ENCODE measurements around the gene GABRG3. TPM values are rescaled to one million over a fixed set of nuclear protein-coding genes. Genes with fewer than 3 reads are reported as not detected.

The GABRG3 gene
- total and polyA plus RNA-seq, 2 of the 4 experiments (the other 2 are of a cell fraction) = not detected

DNA sequence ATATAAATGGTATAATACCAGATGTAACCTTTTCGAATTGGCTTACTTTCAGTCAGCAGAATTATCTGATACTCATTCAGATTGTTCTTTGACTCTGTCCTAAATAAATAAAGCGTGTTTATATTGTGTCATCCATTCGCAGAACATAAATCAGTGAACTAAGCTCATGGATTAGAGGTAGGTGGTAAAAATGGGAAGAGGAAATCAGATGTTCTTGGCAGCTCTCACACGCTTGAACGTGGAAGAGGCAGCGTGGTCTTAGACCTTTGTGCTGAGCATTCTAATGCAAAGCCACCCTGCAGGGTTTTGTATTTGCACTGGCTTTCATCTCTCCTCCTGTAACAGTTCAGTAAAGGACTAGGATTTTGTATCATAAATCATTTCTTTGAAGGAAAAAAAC, 441.4 kb downstream of the GABRG3 start:
- H2BK15ac ChIP-seq (ENCODE audit: low read depth, low read length) = no peak overlapping the region
- H3K9me3 ChIP-seq (ENCODE audit: control insufficient read depth, insufficient read depth, low read length) = peaks cover 15% of the 10 kb centered on the region; the same call in 1 of the 2 replicates
- DNase-seq = no peak
- intact Hi-C loops (cut with micrococcal nuclease) = no loop called here
- ATAC-seq (ENCODE audit: low read depth) = no peak
- H3K9ac ChIP-seq (ENCODE audit: low read depth, low read length) = no peak overlapping the region
- no peak overlapping the region for H3K18ac ChIP-seq (ENCODE audit: low read depth, low read length)
- no peak overlapping the region for H2BK5ac ChIP-seq (ENCODE audit: low read depth, low read length, poor library complexity, severe bottlenecking)
- H2BK20ac ChIP-seq (ENCODE audit: low read depth, low read length) = no peak overlapping the region
- no peak overlapping the region for H2AK5ac ChIP-seq (ENCODE audit: low read depth, low read length)
- H3K56ac ChIP-seq (ENCODE audit: extremely low read depth, insufficient read depth, low read length) = no peak overlapping the region
- CTCF ChIA-PET = no interaction called here
- TF ChIP-seq MXI1 (IDR thresholded peaks at IDR 0.05; ENCODE audit: borderline replicate concordance, low read depth, low read length) (no peak), FOS (IDR thresholded peaks at IDR 0.05; ENCODE audit: low read depth, low read length) (no peak), NFE2L2 (IDR thresholded peaks at IDR 0.05; ENCODE audit: low read depth, low read length) (no peak), SMC3 (IDR thresholded peaks at IDR 0.05; ENCODE audit: low read depth, low read length) (no peak), RFX5 (IDR thresholded peaks at IDR 0.05; ENCODE audit: low read depth, low read length) (no peak), RAD21 (IDR thresholded peaks at IDR 0.05; ENCODE audit: low read length) (no peak), POLR2A (IDR thresholded peaks at IDR 0.05; ENCODE audit: low read depth, low read length) (no peak), MAZ (IDR thresholded peaks at IDR 0.05; ENCODE audit: borderline replicate concordance, low read depth, low read length) (no peak), MAFK (IDR thresholded peaks at IDR 0.05; ENCODE audit: low read depth, low read length) (no peak), CHD1 (IDR thresholded peaks at IDR 0.05; ENCODE audit: low read depth, low read length) (no peak), CEBPB (IDR thresholded peaks at IDR 0.05; ENCODE audit: low read depth, low read length) (no peak), BHLHE40 (IDR thresholded peaks at IDR 0.05; ENCODE audit: low read depth, low read length) (no peak)
- TF ChIP-seq, protein P1, sequence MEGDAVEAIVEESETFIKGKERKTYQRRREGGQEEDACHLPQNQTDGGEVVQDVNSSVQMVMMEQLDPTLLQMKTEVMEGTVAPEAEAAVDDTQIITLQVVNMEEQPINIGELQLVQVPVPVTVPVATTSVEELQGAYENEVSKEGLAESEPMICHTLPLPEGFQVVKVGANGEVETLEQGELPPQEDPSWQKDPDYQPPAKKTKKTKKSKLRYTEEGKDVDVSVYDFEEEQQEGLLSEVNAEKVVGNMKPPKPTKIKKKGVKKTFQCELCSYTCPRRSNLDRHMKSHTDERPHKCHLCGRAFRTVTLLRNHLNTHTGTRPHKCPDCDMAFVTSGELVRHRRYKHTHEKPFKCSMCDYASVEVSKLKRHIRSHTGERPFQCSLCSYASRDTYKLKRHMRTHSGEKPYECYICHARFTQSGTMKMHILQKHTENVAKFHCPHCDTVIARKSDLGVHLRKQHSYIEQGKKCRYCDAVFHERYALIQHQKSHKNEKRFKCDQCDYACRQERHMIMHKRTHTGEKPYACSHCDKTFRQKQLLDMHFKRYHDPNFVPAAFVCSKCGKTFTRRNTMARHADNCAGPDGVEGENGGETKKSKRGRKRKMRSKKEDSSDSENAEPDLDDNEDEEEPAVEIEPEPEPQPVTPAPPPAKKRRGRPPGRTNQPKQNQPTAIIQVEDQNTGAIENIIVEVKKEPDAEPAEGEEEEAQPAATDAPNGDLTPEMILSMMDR (conservative IDR thresholded peaks at IDR 0.05; ENCODE audit: low read depth, low read length) = no peak
- TF ChIP-seq, protein P2, sequence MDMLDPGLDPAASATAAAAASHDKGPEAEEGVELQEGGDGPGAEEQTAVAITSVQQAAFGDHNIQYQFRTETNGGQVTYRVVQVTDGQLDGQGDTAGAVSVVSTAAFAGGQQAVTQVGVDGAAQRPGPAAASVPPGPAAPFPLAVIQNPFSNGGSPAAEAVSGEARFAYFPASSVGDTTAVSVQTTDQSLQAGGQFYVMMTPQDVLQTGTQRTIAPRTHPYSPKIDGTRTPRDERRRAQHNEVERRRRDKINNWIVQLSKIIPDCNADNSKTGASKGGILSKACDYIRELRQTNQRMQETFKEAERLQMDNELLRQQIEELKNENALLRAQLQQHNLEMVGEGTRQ (IDR thresholded peaks at IDR 0.05; ENCODE audit: low read depth, low read length) = no peak
- TF ChIP-seq, protein P3, sequence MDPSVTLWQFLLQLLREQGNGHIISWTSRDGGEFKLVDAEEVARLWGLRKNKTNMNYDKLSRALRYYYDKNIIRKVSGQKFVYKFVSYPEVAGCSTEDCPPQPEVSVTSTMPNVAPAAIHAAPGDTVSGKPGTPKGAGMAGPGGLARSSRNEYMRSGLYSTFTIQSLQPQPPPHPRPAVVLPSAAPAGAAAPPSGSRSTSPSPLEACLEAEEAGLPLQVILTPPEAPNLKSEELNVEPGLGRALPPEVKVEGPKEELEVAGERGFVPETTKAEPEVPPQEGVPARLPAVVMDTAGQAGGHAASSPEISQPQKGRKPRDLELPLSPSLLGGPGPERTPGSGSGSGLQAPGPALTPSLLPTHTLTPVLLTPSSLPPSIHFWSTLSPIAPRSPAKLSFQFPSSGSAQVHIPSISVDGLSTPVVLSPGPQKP (IDR thresholded peaks at IDR 0.05; ENCODE audit: borderline replicate concordance, low read depth, low read length) = no peak
- H3K4me1 ChIP-seq (ENCODE audit: control insufficient read depth, insufficient read depth, low read length) = no peaks in the 10 kb centered on the region
- H4K5ac ChIP-seq (ENCODE audit: low read depth, low read length) = no peak overlapping the region
- H4K20me1 ChIP-seq (ENCODE audit: insufficient read depth, low read length) = no peaks in the 10 kb centered on the region
- H3K36me3 ChIP-seq (ENCODE audit: control insufficient read depth, insufficient read depth, low read length) = no peaks in the 10 kb centered on the region
- no peak overlapping the region for H2AFZ ChIP-seq (replicated peaks; ENCODE audit: low read length, poor library complexity)
- H3K4me2 ChIP-seq (ENCODE audit: low read depth, low read length) = no peak overlapping the region
- H3K79me1 ChIP-seq (ENCODE audit: low read depth in 1 of 2, low read length in 2 of 2) = no peaks in the 10 kb centered on the region
- no TSS peak for BruUV-seq (replicated peaks)
- no peak overlapping the region for H3K4ac ChIP-seq (ENCODE audit: low read depth, low read length)
- no peak overlapping the region for H3K23ac ChIP-seq (ENCODE audit: low read depth, low read length)
- no CpG with 5 or more reads among the region's 6 CpGs for WGBS, 2 experiments (ENCODE audit: extremely low coverage in 2 of 2, insufficient read length in 1 of 2)
- H2AK9ac ChIP-seq (replicated peaks; ENCODE audit: low read depth, low read length, poor library complexity) = no peak overlapping the region
- no peak overlapping the region for H4K8ac ChIP-seq (ENCODE audit: low read depth in 2 of 2, low read length in 2 of 2)
- POLR2A ChIA-PET (ENCODE audit: unreplicated experiment) = no interaction called here
- H3K27me3 ChIP-seq (ENCODE audit: control insufficient read depth, insufficient read depth, low read length) = no peaks in the 10 kb centered on the region
- no peak overlapping the region for H3K14ac ChIP-seq (replicated peaks; ENCODE audit: low read depth, low read length)
- no peak overlapping the region for H3K27ac ChIP-seq (ENCODE audit: insufficient read depth, low read length)
- H2BK120ac ChIP-seq (ENCODE audit: low read depth, low read length) = no peak overlapping the region
- no peak overlapping the region for H3K4me3 ChIP-seq (ENCODE audit: insufficient read depth, low read depth, low read length)
- dilution Hi-C loops (cut with HindIII; ENCODE audit: low sequenced_read_pairs, unreplicated experiment) = no loop called here
- H3K9me1 ChIP-seq (ENCODE audit: insufficient read depth, low read length) = no peaks in the 10 kb centered on the region
- no peak overlapping the region for H4K91ac ChIP-seq (ENCODE audit: insufficient read depth, low read depth, low read length)
- in situ Hi-C loops (cut with MboI; ENCODE audit: low sequenced_read_pairs) = no loop called here

All from IMR-90 (cell line).